Astrocyte (in vitro differentiated cells and primary cell): ENCODE results near the gene PTH1R. TPM values are rescaled to one million over a fixed set of nuclear protein-coding genes. Genes with fewer than 3 reads are reported as not detected.

Experiments used
- DNase-seq: peaks from one replicate; pipeline ENCODE4 v3.0.0-alpha.2; 2010; ENCODE audit warnings: low read depth
- FAIRE-seq: peaks from 2 replicates; lab custom pipeline; 2011; peaks lifted over from hg19 to GRCh38; lab: Jason Lieb, UNC
- H2AFZ ChIP-seq: 2 replicates; pipeline ENCODE4 v1.6.0; 2012; ENCODE audit warnings: low read depth, low read length, inconsistent platforms
- H3K27ac ChIP-seq: 2 replicates; pipeline ENCODE4 v1.5.1; 2011; ENCODE audit warnings: low read depth, low read length, inconsistent platforms
- H3K27me3 ChIP-seq: 2 replicates; pipeline ENCODE4 v1.6.0; 2011; ENCODE audit warnings: low read length, inconsistent platforms; ENCODE audit not compliant: insufficient read depth
- H3K36me3 ChIP-seq: 2 replicates; pipeline ENCODE4 v1.5.1; 2011; ENCODE audit warnings: low read length, inconsistent platforms; ENCODE audit not compliant: insufficient read depth
- H3K4me1 ChIP-seq: 2 replicates; pipeline ENCODE4 v1.5.1; 2011; ENCODE audit warnings: low read length, inconsistent platforms; ENCODE audit not compliant: insufficient read depth
- H3K4me2 ChIP-seq: 2 replicates; pipeline ENCODE4 v1.6.0; 2012; ENCODE audit warnings: low read length, inconsistent platforms
- H3K4me3 ChIP-seq: 2 replicates; pipeline ENCODE4 v1.5.1; 2011; ENCODE audit warnings: low read depth, mild to moderate bottlenecking, low read length, inconsistent platforms; ENCODE audit not compliant: insufficient read depth
- H3K79me2 ChIP-seq: 2 replicates; pipeline ENCODE4 v1.6.0; 2012; ENCODE audit warnings: mild to moderate bottlenecking, low read length, inconsistent platforms; ENCODE audit not compliant: insufficient read depth
- H3K9ac ChIP-seq: 2 replicates; pipeline ENCODE4 v1.6.0; 2012; ENCODE audit warnings: mild to moderate bottlenecking, low read length, inconsistent platforms
- H3K9me3 ChIP-seq: 2 replicates; pipeline ENCODE4 v1.5.1; 2012; ENCODE audit warnings: low read depth, mild to moderate bottlenecking, low read length, inconsistent platforms; ENCODE audit not compliant: insufficient read depth
- H4K20me1 ChIP-seq: 2 replicates; pipeline ENCODE4 v1.6.0; 2012; ENCODE audit warnings: low read length, inconsistent platforms; ENCODE audit not compliant: insufficient read depth
- H3K27ac Mint-ChIP-seq: one replicate; pipeline ENCODE4 v1.8.0; 2021; ENCODE audit warnings: mild to moderate bottlenecking, mixed read lengths; ENCODE audit not compliant: unreplicated experiment
- H3K27me3 Mint-ChIP-seq: one replicate; pipeline ENCODE4 v1.8.0; 2021; ENCODE audit warnings: low read depth, mixed read lengths; ENCODE audit not compliant: unreplicated experiment
- H3K36me3 Mint-ChIP-seq: one replicate; pipeline ENCODE4 v1.8.0; 2021; ENCODE audit warnings: low read depth, mixed read lengths; ENCODE audit not compliant: unreplicated experiment
- H3K4me1 Mint-ChIP-seq: one replicate; pipeline ENCODE4 v1.8.0; 2021; ENCODE audit warnings: low read depth, mixed read lengths; ENCODE audit not compliant: unreplicated experiment
- H3K4me3 Mint-ChIP-seq: one replicate; pipeline ENCODE4 v1.8.0; 2021; ENCODE audit warnings: mild to moderate bottlenecking, moderate library complexity, mixed read lengths; ENCODE audit not compliant: unreplicated experiment
- H3K9me3 Mint-ChIP-seq: one replicate; pipeline ENCODE4 v1.8.0; 2021; ENCODE audit warnings: mild to moderate bottlenecking, mixed read lengths; ENCODE audit not compliant: unreplicated experiment
- EZH2 ChIP-seq: IDR thresholded peaks from 2 replicates; pipeline ENCODE4 v1.6.1; 2012; ENCODE audit warnings: mild to moderate bottlenecking, low read length, inconsistent platforms; ENCODE audit not compliant: insufficient read depth
- total RNA-seq: library from RNA; stranded (reverse); gene quantifications from 2 replicates; pipeline ENCODE4 v1.2.1, GENCODE V29; 2021
- TF ChIP-seq, protein P1 (sequence below): IDR thresholded peaks from 2 replicates; pipeline ENCODE4 v1.5.1; 2011; ENCODE audit warnings: low read depth, mild to moderate bottlenecking, inconsistent platforms, low read length, moderate library complexity; ENCODE audit not compliant: insufficient read depth

PTH1R gene
- total RNA-seq, 1 donor from 2014 or later, result 5.2 TPM

- Mint-ChIP-seq H3K36me3 (peaks cover 3% of the 10 kb centered on the region), H3K4me3 (peak overlapping the region; percentile 80), H3K4me1 (peaks cover 9% of the 10 kb centered on the region), H3K27ac (no peak overlapping the region), H3K27me3 (peaks cover 44% of the 10 kb centered on the region), H3K9me3 (no peaks in the 10 kb centered on the region)
- H3K9ac ChIP-seq, result peak overlapping the region; percentile 23
- FAIRE-seq, result no peak
- no peak overlapping the region for H3K27ac ChIP-seq
- peaks cover 39% of the 10 kb centered on the region for H3K27me3 ChIP-seq
- no peaks in the 10 kb centered on the region for H3K9me3 ChIP-seq
- no peaks in the 10 kb centered on the region for H3K36me3 ChIP-seq
- peaks cover 14% of the 10 kb centered on the region for H4K20me1 ChIP-seq
- no peak for DNase-seq
- H2AFZ ChIP-seq, result peak overlapping the region; percentile 75
- peaks cover 6% of the 10 kb centered on the region for H3K4me1 ChIP-seq
- TF ChIP-seq EZH2, result peak; percentile 79
- TF ChIP-seq, protein P1, sequence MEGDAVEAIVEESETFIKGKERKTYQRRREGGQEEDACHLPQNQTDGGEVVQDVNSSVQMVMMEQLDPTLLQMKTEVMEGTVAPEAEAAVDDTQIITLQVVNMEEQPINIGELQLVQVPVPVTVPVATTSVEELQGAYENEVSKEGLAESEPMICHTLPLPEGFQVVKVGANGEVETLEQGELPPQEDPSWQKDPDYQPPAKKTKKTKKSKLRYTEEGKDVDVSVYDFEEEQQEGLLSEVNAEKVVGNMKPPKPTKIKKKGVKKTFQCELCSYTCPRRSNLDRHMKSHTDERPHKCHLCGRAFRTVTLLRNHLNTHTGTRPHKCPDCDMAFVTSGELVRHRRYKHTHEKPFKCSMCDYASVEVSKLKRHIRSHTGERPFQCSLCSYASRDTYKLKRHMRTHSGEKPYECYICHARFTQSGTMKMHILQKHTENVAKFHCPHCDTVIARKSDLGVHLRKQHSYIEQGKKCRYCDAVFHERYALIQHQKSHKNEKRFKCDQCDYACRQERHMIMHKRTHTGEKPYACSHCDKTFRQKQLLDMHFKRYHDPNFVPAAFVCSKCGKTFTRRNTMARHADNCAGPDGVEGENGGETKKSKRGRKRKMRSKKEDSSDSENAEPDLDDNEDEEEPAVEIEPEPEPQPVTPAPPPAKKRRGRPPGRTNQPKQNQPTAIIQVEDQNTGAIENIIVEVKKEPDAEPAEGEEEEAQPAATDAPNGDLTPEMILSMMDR, result no peak
- H3K4me2 ChIP-seq, result peak overlapping the region; percentile 91
- peak overlapping the region; percentile 49 for H3K4me3 ChIP-seq
- H3K79me2 ChIP-seq, result no peaks in the 10 kb centered on the region
Observed at GRCh38 chr3:46882377-46883053, 5.0 kb downstream of the PTH1R start.

DNA sequence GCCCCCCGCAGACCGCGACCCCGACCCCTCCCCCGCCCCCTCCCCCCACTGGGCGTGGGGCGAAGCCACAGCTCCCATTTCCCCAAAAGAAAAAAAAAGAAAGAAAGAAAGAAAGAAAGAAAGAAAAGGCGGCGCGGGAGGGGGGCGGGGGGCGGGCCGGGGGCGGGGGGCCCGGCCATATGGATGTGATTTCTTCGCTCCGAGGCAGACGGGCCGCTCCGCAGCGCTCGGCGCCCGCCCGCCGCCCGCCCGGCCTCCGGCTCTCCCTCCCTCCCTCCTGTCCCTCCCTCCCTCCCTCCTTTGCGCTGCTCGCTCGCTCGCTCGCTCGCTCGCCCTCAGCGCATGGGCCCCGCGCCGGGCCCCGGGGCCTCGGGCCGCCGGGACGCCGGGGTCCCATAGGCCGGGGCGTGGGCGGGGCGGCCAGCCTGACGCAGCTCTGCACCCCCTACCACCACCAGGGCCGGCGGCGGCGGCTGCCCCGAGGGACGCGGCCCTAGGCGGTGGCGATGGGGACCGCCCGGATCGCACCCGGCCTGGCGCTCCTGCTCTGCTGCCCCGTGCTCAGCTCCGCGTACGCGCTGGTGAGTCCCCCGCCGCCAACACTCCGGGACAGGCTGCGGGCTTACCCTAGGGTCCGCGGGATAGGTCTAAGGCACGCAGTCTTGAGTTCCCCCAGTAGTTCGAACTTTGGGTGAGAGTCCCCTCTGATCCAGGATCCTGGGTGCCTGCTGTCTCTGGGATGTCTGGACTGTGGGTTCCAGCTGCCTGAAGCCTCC is 5.7 kb downstream of the PTH1R start:
- peak overlapping the region; percentile 23 for H3K4me3 ChIP-seq
- DNase-seq, result no peak
- Mint-ChIP-seq H3K27ac (no peak overlapping the region), H3K9me3 (no peaks in the 10 kb centered on the region), H3K27me3 (peaks cover 50% of the 10 kb centered on the region), H3K36me3 (peaks cover 3% of the 10 kb centered on the region), H3K4me3 (peak overlapping the region; percentile 77), H3K4me1 (peaks cover 9% of the 10 kb centered on the region)
- no peaks in the 10 kb centered on the region for H3K79me2 ChIP-seq
- no peak overlapping the region for H2AFZ ChIP-seq
- peaks cover 39% of the 10 kb centered on the region for H3K27me3 ChIP-seq
- H3K36me3 ChIP-seq, result no peaks in the 10 kb centered on the region
- H3K9ac ChIP-seq, result no peak overlapping the region
- peak; percentile 83 for TF ChIP-seq EZH2
- TF ChIP-seq, protein P1, result no peak
- no peak for FAIRE-seq
- peaks cover 14% of the 10 kb centered on the region for H4K20me1 ChIP-seq
- no peak overlapping the region for H3K27ac ChIP-seq
- H3K4me2 ChIP-seq, result peak overlapping the region; percentile 91
- no peaks in the 10 kb centered on the region for H3K9me3 ChIP-seq
- H3K4me1 ChIP-seq, result peaks cover 6% of the 10 kb centered on the region
